Stomach (tissue), 4 donors: ENCODE data around the gene POLG2.

ENCODE experiments used
- POLR2A ChIP-seq, 4 donors: fragments of 450-650 bp; IDR thresholded peaks; one replicate each; pipeline ENCODE4 v1.6.1; 2016; ENCODE audit warnings: antibody characterized with exemption in 4 of 4, control low read depth in 2 of 4, mild to moderate bottlenecking in 1 of 4, moderate library complexity in 1 of 4
- POLR2AphosphoS5 ChIP-seq, 3 donors: sonication (generic); formaldehyde crosslinking; IDR thresholded peaks; one replicate each; pipeline ENCODE4 v1.6.1; 2016; ENCODE audit warnings: antibody characterized with exemption in 3 of 3
- TF ChIP-seq, protein P1 (sequence below), 7 experiments: fragments of 450-650 bp in 4 of 7; fragments of 200-600 bp in 3 of 7; sonication (generic) in 3 of 7; IDR thresholded peaks; one replicate each; pipeline ENCODE4 v1.5.1; 2016 to 2019; ENCODE audit warnings: antibody characterized with exemption in 7 of 7, control low read depth in 2 of 7, mild to moderate bottlenecking in 1 of 7

- TF ChIP-seq, protein P1, sequence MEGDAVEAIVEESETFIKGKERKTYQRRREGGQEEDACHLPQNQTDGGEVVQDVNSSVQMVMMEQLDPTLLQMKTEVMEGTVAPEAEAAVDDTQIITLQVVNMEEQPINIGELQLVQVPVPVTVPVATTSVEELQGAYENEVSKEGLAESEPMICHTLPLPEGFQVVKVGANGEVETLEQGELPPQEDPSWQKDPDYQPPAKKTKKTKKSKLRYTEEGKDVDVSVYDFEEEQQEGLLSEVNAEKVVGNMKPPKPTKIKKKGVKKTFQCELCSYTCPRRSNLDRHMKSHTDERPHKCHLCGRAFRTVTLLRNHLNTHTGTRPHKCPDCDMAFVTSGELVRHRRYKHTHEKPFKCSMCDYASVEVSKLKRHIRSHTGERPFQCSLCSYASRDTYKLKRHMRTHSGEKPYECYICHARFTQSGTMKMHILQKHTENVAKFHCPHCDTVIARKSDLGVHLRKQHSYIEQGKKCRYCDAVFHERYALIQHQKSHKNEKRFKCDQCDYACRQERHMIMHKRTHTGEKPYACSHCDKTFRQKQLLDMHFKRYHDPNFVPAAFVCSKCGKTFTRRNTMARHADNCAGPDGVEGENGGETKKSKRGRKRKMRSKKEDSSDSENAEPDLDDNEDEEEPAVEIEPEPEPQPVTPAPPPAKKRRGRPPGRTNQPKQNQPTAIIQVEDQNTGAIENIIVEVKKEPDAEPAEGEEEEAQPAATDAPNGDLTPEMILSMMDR (IDR thresholded peaks at IDR 0.05) = no peak
- no peak for TF ChIP-seq POLR2A (IDR thresholded peaks at IDR 0.05)
- no peak for TF ChIP-seq POLR2AphosphoS5 (IDR thresholded peaks at IDR 0.05)
Measured at GRCh38 chr17:64502021-64502420, 5.2 kb upstream of the POLG2 start.
